ENCODE data around the gene MAP4K5. TPM values are rescaled to one million over a fixed set of nuclear protein-coding genes. Genes with fewer than 3 reads are reported as not detected.
"Not testable (repeated sequence)": the region's sequence is repeated elsewhere in the genome, so short reads cannot be mapped to it uniquely, and the experiment has no call there.

MAP4K5 gene
- total and polyA plus RNA-seq, 2 of the 4 experiments (the other 2 are of a cell fraction): 33.1 to 46.1 TPM

DNA sequence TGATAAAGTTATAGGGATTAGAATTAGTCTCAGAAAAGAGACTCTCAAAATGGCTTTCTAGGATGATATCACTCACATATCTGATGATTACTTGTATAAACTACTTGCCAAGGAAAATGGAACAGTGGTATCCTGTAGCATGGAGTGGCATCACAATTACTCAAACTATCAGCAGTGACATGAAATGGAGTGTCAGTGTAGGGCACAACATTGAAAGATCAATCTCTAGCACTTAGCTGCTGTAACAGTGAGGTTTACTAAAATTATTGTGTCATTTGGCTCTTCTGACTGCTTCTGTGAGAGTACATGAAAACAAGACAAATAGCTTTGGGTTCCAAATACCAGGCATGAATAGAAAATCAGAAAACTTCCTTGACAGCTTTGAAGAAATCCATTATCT lies 6.7 kb upstream of the MAP4K5 start:
- dilution Hi-C loops (cut with HindIII; ENCODE audit: low sequenced_read_pairs, unreplicated experiment) (no loop called here), in situ Hi-C loops (cut with MboI; ENCODE audit: low sequenced_read_pairs) (no loop called here), intact Hi-C loops (cut with micrococcal nuclease) (loop anchor here (10.0 kb wide), 1 partner anchor 304 kb away; the partner anchor contains the start of gene SOS2)
- Histone ChIP-seq H2AK9ac (replicated peaks; ENCODE audit: low read depth, low read length, poor library complexity) (no peak overlapping the region), H3K18ac (ENCODE audit: low read depth, low read length) (no peak overlapping the region), H2BK20ac (ENCODE audit: low read depth, low read length) (no peak overlapping the region), H3K56ac (ENCODE audit: extremely low read depth, insufficient read depth, low read length) (no peak overlapping the region), H3K4me2 (ENCODE audit: low read depth, low read length) (no peak overlapping the region), H3K14ac (replicated peaks; ENCODE audit: low read depth, low read length) (no peak overlapping the region), H3K23ac (ENCODE audit: low read depth, low read length) (no peak overlapping the region), H4K8ac (ENCODE audit: low read depth in 2 of 2, low read length in 2 of 2) (no peak overlapping the region), H2BK120ac (ENCODE audit: low read depth, low read length) (no peak overlapping the region), H3K9me3 (ENCODE audit: control insufficient read depth, insufficient read depth, low read length) (no peaks in the 10 kb centered on the region), H3K4ac (ENCODE audit: low read depth, low read length) (no peak overlapping the region), H3K4me3 (ENCODE audit: insufficient read depth, low read depth, low read length) (no peak overlapping the region), H3K4me1 (ENCODE audit: control insufficient read depth, insufficient read depth, low read length) (no peaks in the 10 kb centered on the region), H4K91ac (ENCODE audit: insufficient read depth, low read depth, low read length) (no peak overlapping the region), H3K9ac (ENCODE audit: low read depth, low read length) (no peak overlapping the region), H2AFZ (replicated peaks; ENCODE audit: low read length, poor library complexity) (no peak overlapping the region), H4K5ac (ENCODE audit: low read depth, low read length) (no peak overlapping the region), H2BK5ac (ENCODE audit: low read depth, low read length, poor library complexity, severe bottlenecking) (no peak overlapping the region), H3K36me3 (ENCODE audit: control insufficient read depth, insufficient read depth, low read length) (no peaks in the 10 kb centered on the region), H3K27me3 (ENCODE audit: control insufficient read depth, insufficient read depth, low read length) (no peaks in the 10 kb centered on the region; the same call in 1 of the 2 replicates), H3K79me1 (ENCODE audit: low read depth in 1 of 2, low read length in 2 of 2) (no peaks in the 10 kb centered on the region), H2AK5ac (ENCODE audit: low read depth, low read length) (no peak overlapping the region), H3K9me1 (ENCODE audit: insufficient read depth, low read length) (no peaks in the 10 kb centered on the region), H4K20me1 (ENCODE audit: insufficient read depth, low read length) (no peaks in the 10 kb centered on the region), H3K27ac (ENCODE audit: insufficient read depth, low read length) (no peak overlapping the region), H2BK15ac (ENCODE audit: low read depth, low read length) (no peak overlapping the region)
- ChIA-PET CTCF (interaction anchor here (0.9 kb wide), 1 partner anchor 240 kb away, joined by 4 read pairs; no protein-coding TSS in a partner anchor), POLR2A (ENCODE audit: unreplicated experiment) (no interaction called here)
- no peak for TF ChIP-seq RAD21 (IDR thresholded peaks at IDR 0.05; ENCODE audit: low read length)
- no peak for TF ChIP-seq RCOR1 (IDR thresholded peaks at IDR 0.05; ENCODE audit: insufficient replicate concordance, low read length)
- TF ChIP-seq, protein P1, sequence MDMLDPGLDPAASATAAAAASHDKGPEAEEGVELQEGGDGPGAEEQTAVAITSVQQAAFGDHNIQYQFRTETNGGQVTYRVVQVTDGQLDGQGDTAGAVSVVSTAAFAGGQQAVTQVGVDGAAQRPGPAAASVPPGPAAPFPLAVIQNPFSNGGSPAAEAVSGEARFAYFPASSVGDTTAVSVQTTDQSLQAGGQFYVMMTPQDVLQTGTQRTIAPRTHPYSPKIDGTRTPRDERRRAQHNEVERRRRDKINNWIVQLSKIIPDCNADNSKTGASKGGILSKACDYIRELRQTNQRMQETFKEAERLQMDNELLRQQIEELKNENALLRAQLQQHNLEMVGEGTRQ (IDR thresholded peaks at IDR 0.05; ENCODE audit: low read depth, low read length): no peak
- no peak for TF ChIP-seq FOS (IDR thresholded peaks at IDR 0.05; ENCODE audit: low read depth, low read length)
- TF ChIP-seq MAFK (IDR thresholded peaks at IDR 0.05; ENCODE audit: low read depth, low read length): no peak
- no peak for TF ChIP-seq POLR2A (IDR thresholded peaks at IDR 0.05; ENCODE audit: low read depth, low read length)
- TF ChIP-seq, protein P2, sequence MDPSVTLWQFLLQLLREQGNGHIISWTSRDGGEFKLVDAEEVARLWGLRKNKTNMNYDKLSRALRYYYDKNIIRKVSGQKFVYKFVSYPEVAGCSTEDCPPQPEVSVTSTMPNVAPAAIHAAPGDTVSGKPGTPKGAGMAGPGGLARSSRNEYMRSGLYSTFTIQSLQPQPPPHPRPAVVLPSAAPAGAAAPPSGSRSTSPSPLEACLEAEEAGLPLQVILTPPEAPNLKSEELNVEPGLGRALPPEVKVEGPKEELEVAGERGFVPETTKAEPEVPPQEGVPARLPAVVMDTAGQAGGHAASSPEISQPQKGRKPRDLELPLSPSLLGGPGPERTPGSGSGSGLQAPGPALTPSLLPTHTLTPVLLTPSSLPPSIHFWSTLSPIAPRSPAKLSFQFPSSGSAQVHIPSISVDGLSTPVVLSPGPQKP (IDR thresholded peaks at IDR 0.05; ENCODE audit: borderline replicate concordance, low read depth, low read length): no peak
- no peak for TF ChIP-seq NFE2L2 (IDR thresholded peaks at IDR 0.05; ENCODE audit: low read depth, low read length)
- DNase-seq (no peak), ATAC-seq (ENCODE audit: low read depth) (no peak)
- BruUV-seq (replicated peaks): no TSS peak

DNA sequence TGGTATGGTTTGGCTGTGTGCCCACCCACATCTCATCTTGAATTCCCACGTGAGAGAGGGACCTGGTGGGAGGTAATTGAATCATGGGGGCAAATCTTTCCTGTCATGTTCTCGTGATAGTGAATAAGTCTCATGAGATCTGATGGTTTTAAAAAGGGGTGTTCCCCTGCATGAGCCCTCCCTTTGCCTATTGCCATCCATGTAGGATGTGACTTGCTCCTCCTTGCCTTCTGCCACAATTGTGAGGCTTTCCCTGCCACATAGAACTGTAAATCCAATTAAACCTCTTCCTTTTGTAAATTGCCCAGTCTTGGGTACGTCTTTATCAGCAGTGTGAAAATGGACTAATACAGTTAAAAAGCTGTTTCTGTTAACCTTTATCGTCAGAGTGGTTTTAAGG lies 5.7 kb upstream of the MAP4K5 start:
- H3K4me2 ChIP-seq (ENCODE audit: low read depth, low read length); H4K91ac ChIP-seq (ENCODE audit: insufficient read depth, low read depth, low read length); H3K23ac ChIP-seq (ENCODE audit: low read depth, low read length); H3K4me1 ChIP-seq (ENCODE audit: control insufficient read depth, insufficient read depth, low read length); dilution Hi-C loops (cut with HindIII; ENCODE audit: low sequenced_read_pairs, unreplicated experiment); H3K56ac ChIP-seq (ENCODE audit: extremely low read depth, insufficient read depth, low read length); H2AK9ac ChIP-seq (replicated peaks; ENCODE audit: low read depth, low read length, poor library complexity); H2BK15ac ChIP-seq (ENCODE audit: low read depth, low read length); H3K18ac ChIP-seq (ENCODE audit: low read depth, low read length); H3K79me1 ChIP-seq (ENCODE audit: low read depth in 1 of 2, low read length in 2 of 2); H3K4me3 ChIP-seq (ENCODE audit: insufficient read depth, low read depth, low read length); H3K27ac ChIP-seq (ENCODE audit: insufficient read depth, low read length); H2BK20ac ChIP-seq (ENCODE audit: low read depth, low read length); H3K27me3 ChIP-seq (ENCODE audit: control insufficient read depth, insufficient read depth, low read length); BruUV-seq (replicated peaks); H2AK5ac ChIP-seq (ENCODE audit: low read depth, low read length); H3K4ac ChIP-seq (ENCODE audit: low read depth, low read length); CTCF ChIA-PET; H3K36me3 ChIP-seq (ENCODE audit: control insufficient read depth, insufficient read depth, low read length); H2BK5ac ChIP-seq (ENCODE audit: low read depth, low read length, poor library complexity, severe bottlenecking); in situ Hi-C loops (cut with MboI; ENCODE audit: low sequenced_read_pairs); ATAC-seq (ENCODE audit: low read depth); H3K9ac ChIP-seq (ENCODE audit: low read depth, low read length); DNase-seq; POLR2A ChIA-PET (ENCODE audit: unreplicated experiment); H4K5ac ChIP-seq (ENCODE audit: low read depth, low read length); H3K14ac ChIP-seq (replicated peaks; ENCODE audit: low read depth, low read length); H3K9me1 ChIP-seq (ENCODE audit: insufficient read depth, low read length); H3K9me3 ChIP-seq (ENCODE audit: control insufficient read depth, insufficient read depth, low read length); H2BK120ac ChIP-seq (ENCODE audit: low read depth, low read length); H4K20me1 ChIP-seq (ENCODE audit: insufficient read depth, low read length); H4K8ac ChIP-seq (ENCODE audit: low read depth in 2 of 2, low read length in 2 of 2); H2AFZ ChIP-seq (replicated peaks; ENCODE audit: low read length, poor library complexity): not testable (repeated sequence)
- WGBS, 2 experiments (ENCODE audit: extremely low coverage in 2 of 2, insufficient read length in 1 of 2): no CpG with 5 or more reads among the region's 4 CpGs
- intact Hi-C loops (cut with micrococcal nuclease): loop anchor here (10.0 kb wide), 1 partner anchor 303 kb away; the partner anchor contains the start of gene SOS2

All from IMR-90 (cell line).